Measurements from ENCODE around the gene NUP88. TPM values are rescaled to one million over a fixed set of nuclear protein-coding genes. Genes with fewer than 3 reads are reported as not detected.

The NUP88 gene
- total RNA-seq, 1 experiment from 2014 or later = 93.2 TPM

GRCh38 chr17:5439446-5439764 lies 19.9 kb upstream of the NUP88 start:
- ATAC-seq = no peak

More at GRCh38 chr17:5439446-5439764, 19.9 kb upstream of the NUP88 start:
- BruUV-seq (replicated peaks) = no TSS peak
- TF ChIP-seq ZNF274 (IDR thresholded peaks at IDR 0.05; ENCODE audit: low read depth, low read length) (no peak), ATF3 (IDR thresholded peaks at IDR 0.05) (no peak), TCF7L2 (IDR thresholded peaks at IDR 0.05; ENCODE audit: borderline replicate concordance, extremely low read depth, insufficient read depth, insufficient read length) (no peak), JUND (IDR thresholded peaks at IDR 0.05) (no peak), ELF1 (IDR thresholded peaks at IDR 0.05; ENCODE audit: borderline replicate concordance, low read depth) (no peak), ZBTB33 (IDR thresholded peaks at IDR 0.05; ENCODE audit: extremely low read depth, insufficient replicate concordance, low read length) (no peak), EZH2 (IDR thresholded peaks at IDR 0.05) (no peak), SP1 (IDR thresholded peaks at IDR 0.05; ENCODE audit: low read depth) (peak; percentile 32; the same call in 1 of the 2 replicates), FOSL1 (IDR thresholded peaks at IDR 0.05; ENCODE audit: low read depth) (no peak), CTCF (IDR thresholded peaks at IDR 0.05 in 2 of 3, conservative IDR thresholded peaks at IDR 0.05 in 1 of 3; ENCODE audit: borderline replicate concordance in 1 of 3, insufficient read depth in 1 of 3, low read depth in 2 of 3, low read length in 2 of 3) (no peak; a peak in 1 of 6 replicates), SRF (IDR thresholded peaks at IDR 0.05; ENCODE audit: low read depth) (0 out of 2 replicates have a peak, but pooled peaks have one; percentile 7), EZH2phosphoT487 (IDR thresholded peaks at IDR 0.05; ENCODE audit: borderline replicate concordance) (no peak)
- Histone ChIP-seq H3K9ac (ENCODE audit: low read length) (peak overlapping the region; percentile 99), H3K4me1 (ENCODE audit: control insufficient read depth in 1 of 2, insufficient read depth in 2 of 2, low read length in 2 of 2) (peaks cover 13 to 18% of the 10 kb centered on the region in 2 experiments), H3K4me3 (replicated peaks in 1 of 2; ENCODE audit: low read depth in 1 of 2, low read length in 2 of 2) (peak overlapping the region; percentile 14 to 100), H3K79me2 (ENCODE audit: insufficient read depth, low read length) (peaks cover 68% of the 10 kb centered on the region), H3K27me3 (ENCODE audit: insufficient read depth, low read length) (no peaks in the 10 kb centered on the region), H3K4me2 (ENCODE audit: low read length) (peak overlapping the region; percentile 96), H3K9me3 (ENCODE audit: control insufficient read depth in 1 of 2, insufficient read depth in 1 of 2, low read depth in 1 of 2, low read length in 2 of 2) (no peaks in the 10 kb centered on the region), H4K20me1 (ENCODE audit: insufficient read depth) (peaks cover 7% of the 10 kb centered on the region; the same call in 1 of the 2 replicates), H3K36me3 (ENCODE audit: control insufficient read depth in 1 of 2, insufficient read depth in 2 of 2, low read length in 2 of 2) (peaks cover 35 to 52% of the 10 kb centered on the region in 2 experiments), H2AFZ (ENCODE audit: low read depth, low read length, poor library complexity, severe bottlenecking) (peak overlapping the region; percentile 79), H3K9me2 (ENCODE audit: insufficient read depth) (no peaks in the 10 kb centered on the region), H3K27ac (ENCODE audit: low read depth, low read length) (peak overlapping the region; percentile 55)
- intact Hi-C loops (cut with micrococcal nuclease) = loop anchor here (1.0 to 10.0 kb wide), 2 partner anchors 190 to 245 kb away; partner anchors contain the start of gene ZNF594
- DNase-seq (ENCODE audit: low read depth, low spot score) = no peak
- POLR2A ChIA-PET = interaction anchor here (1.0 to 3.5 kb wide), 5 partner anchors 11 to 47 kb away, joined by 4 to 11 read pairs (median 6); partner anchors contain the start of genes DERL2, MIS12, NUP88 and RPAIN
- CTCF ChIA-PET = interaction anchor here (0.8 to 1.7 kb wide), 27 partner anchors 9 to 198 kb away, joined by 3 to 14 read pairs (median 4); partner anchors contain the start of genes DERL2, DHX33, MIS12 and NUP88
- RAD21 ChIA-PET (ENCODE audit: low non-redundant PET in 1 of 2, low total read pairs in 2 of 2, uncharacterized antibody in 2 of 2, unreplicated experiment in 2 of 2) = no interaction called here

Measured in HCT116 (cell line).